Esophagus muscularis mucosa (tissue), 4 donors: ENCODE data around the gene NXN. TPM values are rescaled to one million over a fixed set of nuclear protein-coding genes. Genes with fewer than 3 reads are reported as not detected.
A peak's percentile ranks its signal among the peaks of the same experiment; 100 is the strongest.

Source experiments
- DNase-seq: peaks from one replicate; pipeline ENCODE4 v3.0.0-alpha.2; 2017; ENCODE audit errors: extremely low spot score
- H3K27ac ChIP-seq, 4 donors: fragments of 200-600 bp; sonication (generic); replicated peaks in 1 of 4; 1 replicate in 3 of 4; 2 replicates in 1 of 4; pipeline ENCODE4 v1.5.1; 2016 to 2019; ENCODE audit warnings: mild to moderate bottlenecking in 1 of 4
- H3K27me3 ChIP-seq, 4 donors: fragments of 200-600 bp; sonication (generic); one replicate each; pipeline versions ENCODE4 v1.5.1 to v1.6.0; 2016 to 2019
- H3K36me3 ChIP-seq, 4 donors: fragments of 200-600 bp; sonication (generic); one replicate each; pipeline ENCODE4 v1.5.1; 2016 to 2019
- H3K4me1 ChIP-seq, 4 donors: fragments of 200-600 bp; sonication (generic); one replicate each; pipeline ENCODE4 v1.5.1; 2016 to 2019
- H3K4me3 ChIP-seq, 4 donors: fragments of 200-600 bp; sonication (generic); 1 replicate in 2 of 4; 2 replicates in 2 of 4; pipeline ENCODE4 v1.5.1; 2016 to 2019; ENCODE audit warnings: mild to moderate bottlenecking in 4 of 4, moderate library complexity in 1 of 4
- H3K9me3 ChIP-seq, 4 donors: fragments of 200-600 bp; sonication (generic); 1 replicate in 3 of 4; 2 replicates in 1 of 4; pipeline ENCODE4 v1.5.1; 2016 to 2019
- EP300 ChIP-seq: sonication (generic); formaldehyde crosslinking; IDR thresholded peaks from one replicate; pipeline ENCODE4 v1.6.1; 2017; ENCODE audit warnings: antibody characterized with exemption
- POLR2A ChIP-seq: fragments of 450-650 bp; IDR thresholded peaks from one replicate; pipeline ENCODE4 v1.6.1; 2017; ENCODE audit warnings: antibody characterized with exemption, moderate library complexity, mild to moderate bottlenecking, low read depth
- POLR2AphosphoS5 ChIP-seq, 2 donors: sonication (generic); formaldehyde crosslinking; IDR thresholded peaks; one replicate each; pipeline ENCODE4 v1.6.1; 2017; ENCODE audit warnings: antibody characterized with exemption in 2 of 2
- WGBS: methylation state at CpG from one replicate; pipeline ENCODE4 v1.1.5; 2018; 5-methylcytosine and 5-hydroxymethylcytosine counted together
- intact Hi-C: fragments of 100-400 bp; cut with DNase I; formaldehyde crosslinking; loops from one replicate; pipeline ENCODE4 v1.15.1; 2023
- total RNA-seq, 4 donors: library from RNA; depleted of rRNA; stranded (reverse); fragments of >200 nt; gene quantifications; one replicate each; pipeline versions ENCODE4 v1.1.0 to v1.2.1, GENCODE V29; 2016
- TF ChIP-seq, protein P1 (sequence below), 3 experiments: fragments of 200-600 bp in 2 of 3; fragments of 450-650 bp in 1 of 3; sonication (generic) in 2 of 3; IDR thresholded peaks; one replicate each; pipeline ENCODE4 v1.5.1; 2017 to 2019; ENCODE audit warnings: antibody characterized with exemption in 3 of 3, mild to moderate bottlenecking in 2 of 3, moderate library complexity in 1 of 3

The NXN gene
- total RNA-seq, 4 donors from 2014 or later, result 37.0 to 65.6 (median 49.8) TPM

DNA sequence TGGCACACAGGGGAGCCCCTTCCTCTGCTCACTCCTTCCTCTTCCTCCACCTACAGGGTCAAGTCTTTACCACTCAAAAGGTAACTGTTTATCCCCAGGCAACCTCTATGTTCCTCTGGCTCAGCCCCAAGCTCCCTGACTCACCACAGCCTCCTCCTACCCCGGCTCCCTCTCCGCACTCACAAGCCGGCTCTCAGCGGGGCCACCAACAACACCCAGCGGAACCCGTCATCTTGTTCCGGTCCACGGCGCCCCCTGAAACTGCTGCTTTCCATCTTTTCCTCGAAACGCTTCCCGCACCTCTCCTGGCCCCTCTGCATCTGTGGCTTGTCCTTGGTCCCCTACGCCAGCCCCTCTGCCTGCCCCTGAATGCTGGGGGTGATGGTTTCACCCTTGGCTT is 58.4 kb downstream of the NXN start:
- intact Hi-C loops, result no loop called here
- no peak overlapping the region for H3K27ac ChIP-seq

DNA sequence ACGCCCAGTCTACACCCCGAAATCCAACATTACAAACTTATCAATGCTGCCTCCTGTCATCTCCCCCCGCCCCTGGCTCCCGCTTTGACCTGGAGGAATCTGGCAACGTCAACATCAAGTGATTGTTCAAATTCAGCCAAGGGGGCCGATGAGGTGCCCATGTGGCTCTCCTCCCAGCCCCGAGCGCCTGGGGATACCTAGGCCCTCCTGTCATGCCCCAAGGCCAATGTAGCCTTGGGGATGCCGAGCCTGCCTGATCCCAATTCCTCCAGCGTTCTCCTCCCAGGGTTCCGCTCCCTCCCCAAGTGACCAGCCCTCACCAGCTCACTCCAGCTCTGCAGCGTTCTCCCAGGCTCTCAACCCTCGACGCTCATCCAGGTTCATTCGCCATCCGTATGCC is 59.4 kb downstream of the NXN start:
- no peak overlapping the region for H3K27ac ChIP-seq
- no peaks in the 10 kb centered on the region for H3K9me3 ChIP-seq
- peaks cover 11 to 32% (median 26%) of the 10 kb centered on the region in 4 donors for H3K4me1 ChIP-seq
- H3K4me3 ChIP-seq, result no peak overlapping the region
- no peak for TF ChIP-seq EP300
- H3K27me3 ChIP-seq, result no peaks in the 10 kb centered on the region
- 92% methylated on average over 16 of the region's 16 CpGs for WGBS
- DNase-seq, result no peak
- intact Hi-C loops, result no loop called here
- peaks cover 0 to 5% (median 0%) of the 10 kb centered on the region in 4 donors for H3K36me3 ChIP-seq

More for the DNA sequence above, 58.4 kb downstream of the NXN start:
- H3K4me3 ChIP-seq, result no peak overlapping the region
- TF ChIP-seq POLR2AphosphoS5 (IDR thresholded peaks at IDR 0.05), result no peak
- no peak for TF ChIP-seq POLR2A
- TF ChIP-seq, protein P1, sequence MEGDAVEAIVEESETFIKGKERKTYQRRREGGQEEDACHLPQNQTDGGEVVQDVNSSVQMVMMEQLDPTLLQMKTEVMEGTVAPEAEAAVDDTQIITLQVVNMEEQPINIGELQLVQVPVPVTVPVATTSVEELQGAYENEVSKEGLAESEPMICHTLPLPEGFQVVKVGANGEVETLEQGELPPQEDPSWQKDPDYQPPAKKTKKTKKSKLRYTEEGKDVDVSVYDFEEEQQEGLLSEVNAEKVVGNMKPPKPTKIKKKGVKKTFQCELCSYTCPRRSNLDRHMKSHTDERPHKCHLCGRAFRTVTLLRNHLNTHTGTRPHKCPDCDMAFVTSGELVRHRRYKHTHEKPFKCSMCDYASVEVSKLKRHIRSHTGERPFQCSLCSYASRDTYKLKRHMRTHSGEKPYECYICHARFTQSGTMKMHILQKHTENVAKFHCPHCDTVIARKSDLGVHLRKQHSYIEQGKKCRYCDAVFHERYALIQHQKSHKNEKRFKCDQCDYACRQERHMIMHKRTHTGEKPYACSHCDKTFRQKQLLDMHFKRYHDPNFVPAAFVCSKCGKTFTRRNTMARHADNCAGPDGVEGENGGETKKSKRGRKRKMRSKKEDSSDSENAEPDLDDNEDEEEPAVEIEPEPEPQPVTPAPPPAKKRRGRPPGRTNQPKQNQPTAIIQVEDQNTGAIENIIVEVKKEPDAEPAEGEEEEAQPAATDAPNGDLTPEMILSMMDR (IDR thresholded peaks at IDR 0.05), result no peak
- no peak for TF ChIP-seq EP300
- DNase-seq, result no peak
- H3K27me3 ChIP-seq, result no peaks in the 10 kb centered on the region
- H3K36me3 ChIP-seq, result peaks cover 0 to 5% (median 0%) of the 10 kb centered on the region in 4 donors
- H3K4me1 ChIP-seq, result peaks cover 2 to 22% (median 16%) of the 10 kb centered on the region in 4 donors
- H3K9me3 ChIP-seq, result no peaks in the 10 kb centered on the region
- WGBS, result 81% methylated on average over 13 of the region's 13 CpGs

DNA sequence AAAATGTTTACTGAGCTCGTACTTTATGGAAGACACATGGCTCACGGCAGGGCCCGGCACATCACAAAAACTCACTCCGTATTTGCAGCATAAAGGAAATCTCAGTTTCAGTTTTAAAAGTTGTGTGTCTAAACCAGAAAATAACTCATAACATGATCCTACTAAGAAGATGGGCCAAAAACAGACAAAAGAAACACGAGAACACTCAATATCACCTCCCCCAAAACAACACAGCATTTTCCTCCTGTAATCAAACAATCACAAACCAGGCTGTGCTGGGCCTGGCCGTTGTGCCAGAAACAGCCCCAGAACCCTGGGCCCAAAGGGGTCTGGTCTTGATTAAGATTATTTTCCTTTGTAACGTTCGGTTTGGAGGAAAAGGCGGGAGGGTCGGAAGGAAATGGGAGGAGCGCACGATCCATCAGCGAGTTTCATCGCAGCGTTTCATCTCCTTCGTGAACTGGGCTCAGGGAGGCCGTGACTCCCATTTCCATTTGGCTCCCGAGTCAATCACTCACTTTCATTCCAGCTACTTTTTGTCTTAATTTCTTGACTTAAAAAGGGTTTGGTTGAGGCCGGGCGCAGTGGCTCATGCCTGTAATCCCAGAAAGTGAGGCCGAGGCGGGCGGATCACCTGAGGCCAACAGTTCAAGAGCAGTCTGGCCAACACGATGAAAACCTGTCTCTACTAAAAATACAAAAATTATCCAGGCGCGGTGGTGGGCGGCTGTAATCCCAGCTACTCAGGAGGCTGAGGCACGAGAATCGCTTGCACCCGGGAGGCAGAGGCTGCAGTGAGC is 61.4 kb downstream of the NXN start:
- Histone ChIP-seq H3K27ac (peak overlapping the region; percentile 30 to 77 (median 62)), H3K27me3 (no peaks in the 10 kb centered on the region), H3K36me3 (peaks cover 0 to 5% (median 0%) of the 10 kb centered on the region in 4 donors), H3K4me1 (peaks cover 13 to 42% (median 38%) of the 10 kb centered on the region in 4 donors), H3K9me3 (no peaks in the 10 kb centered on the region), H3K4me3 (no peak overlapping the region)
- no peak for TF ChIP-seq POLR2A
- no peak for TF ChIP-seq EP300
- TF ChIP-seq, protein P1 (IDR thresholded peaks at IDR 0.05), result no peak
- no peak for TF ChIP-seq POLR2AphosphoS5 (IDR thresholded peaks at IDR 0.05)
- WGBS, result 81% methylated on average over 30 of the region's 30 CpGs
- no peak for DNase-seq
- intact Hi-C loops, result no loop called here

DNA sequence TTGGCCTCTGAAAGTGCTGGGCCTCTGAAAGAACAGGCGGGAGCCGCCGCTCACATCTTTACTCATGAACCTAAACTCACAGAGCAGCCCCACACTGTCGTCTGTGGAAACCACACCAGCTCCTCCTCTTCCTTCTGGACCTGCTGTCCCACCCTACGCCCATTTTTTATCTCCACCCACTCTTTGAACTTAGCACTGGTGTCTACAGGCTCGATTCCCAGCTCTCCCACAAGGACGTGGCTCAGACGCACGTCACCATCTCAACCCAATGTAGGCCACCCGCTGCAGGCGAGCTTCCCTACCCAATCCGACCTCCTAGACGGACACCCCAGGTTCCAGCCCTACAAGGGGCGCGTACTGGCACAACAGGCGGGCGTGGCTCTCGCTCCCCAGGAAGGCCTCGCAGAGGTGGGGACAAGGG is 62.2 kb downstream of the NXN start:
- TF ChIP-seq POLR2AphosphoS5 (IDR thresholded peaks at IDR 0.05), result peak in 1 of 2 donors; percentile 19
- no peak for TF ChIP-seq EP300
- TF ChIP-seq, protein P1 (IDR thresholded peaks at IDR 0.05), result no peak
- no peak for TF ChIP-seq POLR2A
- peaks cover 13 to 47% (median 38%) of the 10 kb centered on the region in 4 donors for H3K4me1 ChIP-seq
- intact Hi-C loops, result no loop called here

DNA sequence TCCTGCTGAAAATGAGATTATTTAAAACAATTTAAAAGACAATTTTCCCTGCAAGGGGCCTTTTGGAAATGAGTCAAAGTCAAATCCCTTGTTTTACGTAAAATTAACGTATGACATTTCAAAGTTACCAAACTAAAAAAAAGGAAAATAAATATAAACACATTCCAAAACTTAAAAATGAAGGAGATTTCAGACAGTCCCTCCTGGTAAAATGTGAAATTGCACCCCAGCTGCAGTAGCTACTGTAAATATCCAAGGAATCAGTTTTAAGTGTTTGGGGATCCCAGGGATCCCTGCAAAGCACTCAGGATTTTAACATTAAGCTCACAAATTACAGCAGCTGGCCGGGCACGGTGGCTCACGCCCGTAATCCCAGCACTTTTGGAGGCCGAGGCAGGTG is 63.3 kb downstream of the NXN start:
- no peaks in the 10 kb centered on the region for H3K9me3 ChIP-seq
- intact Hi-C loops, result no loop called here
- DNase-seq, result no peak
- H3K4me1 ChIP-seq, result peaks cover 13 to 40% (median 33%) of the 10 kb centered on the region in 4 donors
- H3K4me3 ChIP-seq, result no peak overlapping the region
- H3K27ac ChIP-seq, result peak overlapping the region; percentile 68 to 77 (median 76)
- no peaks in the 10 kb centered on the region for H3K36me3 ChIP-seq
- 69% methylated on average over 7 of the region's 7 CpGs for WGBS
- no peaks in the 10 kb centered on the region for H3K27me3 ChIP-seq
- TF ChIP-seq, protein P1 (IDR thresholded peaks at IDR 0.05), result peak in 1 of 3 experiments; percentile 29
- TF ChIP-seq POLR2A, result no peak

More for the DNA sequence above, 62.2 kb downstream of the NXN start:
- Histone ChIP-seq H3K4me3 (no peak overlapping the region), H3K27me3 (no peaks in the 10 kb centered on the region), H3K9me3 (no peaks in the 10 kb centered on the region), H3K27ac (peak overlapping the region; percentile 30 to 77 (median 62)), H3K36me3 (no peaks in the 10 kb centered on the region)
- 73% methylated on average over 19 of the region's 19 CpGs for WGBS
- no peak for DNase-seq
